Activated T-cell treated with anti-CD3 and anti-CD28 coated beads, Interleukin-2, amount 50 U/mL, for 48 hours (primary cell): ENCODE measurements around the gene PNPO.
A peak's percentile ranks its signal among the peaks of the same experiment; 100 is the strongest.

Experiments used
- DNase-seq, 2 experiments: peaks; one replicate each; pipeline ENCODE4 v3.0.0-alpha.2; 2020

The PNPO gene

GRCh38 chr17:47952171-47953021 is 11.0 kb downstream of the PNPO start:
- no peak for DNase-seq

- DNase-seq = no peak
Observed at GRCh38 chr17:47953909-47954308, 12.5 kb downstream of the PNPO start.

- no peak for DNase-seq
Observed at GRCh38 chr17:47955497-47956461, 14.4 kb downstream of the PNPO start.

DNA sequence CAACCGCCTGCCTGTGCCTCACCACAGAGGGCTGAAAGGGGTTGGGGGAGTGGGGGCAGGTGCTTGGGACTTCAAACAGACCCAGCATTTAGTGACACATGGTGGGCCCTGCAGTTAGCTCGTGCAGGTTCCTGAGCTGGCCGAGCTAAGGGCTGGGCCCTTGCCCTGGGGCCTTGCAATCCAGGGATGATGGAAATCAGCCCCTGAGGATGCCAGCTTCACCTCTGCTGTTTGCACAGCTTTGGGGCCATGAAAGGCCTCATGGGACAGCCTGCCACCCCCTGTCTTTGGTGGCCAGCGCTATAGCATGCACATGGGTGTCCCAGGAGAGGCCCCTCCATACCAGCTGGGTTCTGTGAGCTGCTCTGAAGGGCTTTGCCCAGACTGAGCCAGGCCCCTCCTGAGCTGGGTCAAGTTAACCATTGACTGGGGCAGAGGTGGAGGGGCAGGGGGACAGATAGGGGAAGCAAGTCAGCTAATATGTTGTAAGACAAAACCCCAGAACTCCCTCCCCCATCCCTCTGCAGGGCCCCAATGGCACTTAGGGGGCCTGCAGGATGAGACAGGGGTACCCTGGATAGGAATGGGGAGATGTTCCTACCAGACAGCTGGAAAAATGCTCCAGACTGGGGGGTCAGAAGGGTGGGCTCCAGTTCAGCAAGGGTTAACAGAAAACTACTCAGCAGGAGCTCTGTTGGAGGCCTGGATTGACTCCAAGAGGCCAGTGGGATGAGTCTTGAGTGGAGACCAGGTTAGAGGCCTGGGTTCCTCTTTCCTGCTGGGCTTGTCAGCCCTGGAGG is 15.6 kb downstream of the PNPO start:
- no peak for DNase-seq

DNA sequence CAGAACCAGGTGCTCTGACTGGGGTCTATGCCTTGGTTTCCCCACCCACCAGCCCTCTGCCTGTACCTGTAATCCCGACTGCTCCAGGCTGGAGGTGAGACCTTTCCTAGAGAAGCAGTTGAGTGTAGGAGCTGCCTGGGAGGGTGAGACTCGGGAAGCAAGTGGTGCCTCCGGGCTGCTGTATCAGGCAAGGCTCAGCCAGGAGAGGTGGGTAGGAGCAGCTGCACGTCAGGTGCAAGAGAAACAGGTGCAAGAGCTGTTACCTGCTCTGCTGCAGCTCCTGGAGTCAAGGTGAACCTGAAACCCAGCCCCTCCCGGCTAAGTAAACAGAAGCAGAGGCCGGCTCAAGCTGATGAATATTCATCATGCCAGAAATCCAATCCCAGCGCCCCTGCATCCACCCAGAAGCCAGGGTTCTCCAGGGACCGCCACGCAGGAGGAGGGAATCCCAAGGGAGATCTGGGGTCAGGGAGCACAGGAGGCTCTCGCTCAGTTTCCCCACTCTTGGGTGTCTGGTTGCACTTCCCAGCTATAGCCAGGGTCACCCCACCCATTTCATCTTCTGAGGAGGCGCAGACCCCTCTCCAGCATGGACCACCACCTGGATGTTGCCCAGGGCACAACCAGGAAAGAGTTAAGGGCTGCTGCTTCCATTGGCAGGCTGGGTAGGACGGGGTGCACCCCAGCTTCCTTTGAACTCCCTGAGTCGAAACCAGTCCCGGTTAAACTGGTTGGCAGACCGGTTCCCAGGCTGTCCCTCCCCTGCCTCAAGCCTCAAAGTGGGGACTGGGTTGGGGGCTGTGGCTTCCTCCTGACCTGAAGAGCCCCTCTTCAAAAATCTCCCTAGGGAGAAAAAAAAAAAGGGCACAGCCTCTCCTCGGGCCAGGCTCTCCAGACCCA is 16.5 kb downstream of the PNPO start, which contains the start of gene PRR15L:
Gene PRR15L (minus strand): TSS at position 293 of the 900 bp plus-strand sequence. CDS start 4,649 bp downstream, outside the sequence.
- DNase-seq = no peak

DNA sequence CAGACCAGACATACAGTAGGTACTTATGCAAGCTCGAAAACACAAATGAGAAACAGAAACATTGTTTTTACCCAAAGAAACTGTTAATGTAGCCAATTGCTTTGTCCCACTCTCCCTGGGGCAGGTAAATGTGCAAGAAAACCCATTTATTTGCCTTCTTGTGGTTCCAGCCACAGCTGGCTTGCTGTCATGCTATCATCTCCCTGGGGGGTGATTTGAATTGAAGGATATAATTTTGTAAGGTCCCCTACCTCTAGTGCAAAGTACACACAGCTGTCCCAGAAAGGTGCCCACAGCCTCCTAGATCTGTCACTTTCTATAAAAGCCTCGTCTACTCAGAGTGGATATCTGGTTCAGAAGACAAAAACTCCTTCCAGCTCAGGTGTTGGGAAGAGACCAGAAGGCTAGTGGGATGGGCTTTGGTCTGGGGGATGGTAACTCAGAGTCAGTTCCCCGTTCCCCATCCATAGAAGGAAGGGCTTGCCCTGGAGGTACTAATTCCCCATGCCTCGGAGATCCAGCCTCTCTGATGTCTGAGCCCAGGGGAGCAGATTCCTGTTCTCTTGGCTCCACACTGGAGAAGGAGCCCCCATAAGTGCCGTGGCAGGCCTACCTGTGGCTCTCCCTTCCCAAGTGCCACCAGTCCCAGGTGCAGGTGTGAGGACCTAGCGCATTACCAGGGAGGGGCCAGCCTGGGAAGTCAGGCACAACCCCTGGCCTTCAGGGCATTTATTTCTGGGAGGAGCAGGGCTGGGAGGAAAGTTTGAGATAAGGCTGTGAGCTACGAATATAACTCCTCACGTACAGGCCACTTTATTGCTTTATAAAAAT is 18.7 kb downstream of the PNPO start:
- no peak for DNase-seq

GRCh38 chr17:47961406-47961805 is 20.0 kb downstream of the PNPO start:
- no peak for DNase-seq

- no peak for DNase-seq
Observed at GRCh38 chr17:47962901-47963300, 21.5 kb downstream of the PNPO start.

GRCh38 chr17:47964856-47965255 is 23.5 kb downstream of the PNPO start:
- no peak for DNase-seq

GRCh38 chr17:47966079-47966519 is 24.7 kb downstream of the PNPO start:
- no peak for DNase-seq

DNA sequence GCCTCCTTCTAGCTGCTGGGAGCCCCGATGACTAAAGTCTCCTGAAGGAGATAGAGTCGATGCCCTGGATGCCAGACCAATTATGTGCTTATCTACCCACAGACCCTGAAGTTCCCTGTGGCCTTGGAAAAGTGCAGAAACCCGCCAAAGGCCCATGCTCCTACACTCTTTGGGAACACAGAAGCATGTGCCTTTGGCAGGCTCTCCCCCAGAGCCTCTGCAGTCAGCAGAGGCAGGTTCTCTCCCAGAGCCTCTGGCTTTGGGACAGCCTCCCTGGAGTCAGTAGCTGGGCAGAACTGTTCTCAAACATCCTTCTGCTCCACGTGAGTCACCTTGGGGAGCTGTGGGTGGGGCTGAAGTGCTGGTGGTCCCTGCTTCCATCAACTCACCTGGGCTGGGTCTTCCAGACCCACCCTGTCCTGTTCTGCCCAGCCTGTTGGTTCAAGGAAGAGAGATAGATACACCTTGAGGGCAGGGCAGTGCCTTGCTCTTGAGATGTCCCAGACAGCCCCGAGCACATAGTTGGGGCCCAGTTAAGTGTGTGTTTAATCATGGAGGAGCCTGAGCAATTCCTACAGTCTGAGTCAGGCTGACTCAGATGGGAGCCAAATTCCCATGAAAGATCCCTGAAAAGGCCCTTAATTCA is 26.4 kb downstream of the PNPO start:
- DNase-seq = no peak

DNA sequence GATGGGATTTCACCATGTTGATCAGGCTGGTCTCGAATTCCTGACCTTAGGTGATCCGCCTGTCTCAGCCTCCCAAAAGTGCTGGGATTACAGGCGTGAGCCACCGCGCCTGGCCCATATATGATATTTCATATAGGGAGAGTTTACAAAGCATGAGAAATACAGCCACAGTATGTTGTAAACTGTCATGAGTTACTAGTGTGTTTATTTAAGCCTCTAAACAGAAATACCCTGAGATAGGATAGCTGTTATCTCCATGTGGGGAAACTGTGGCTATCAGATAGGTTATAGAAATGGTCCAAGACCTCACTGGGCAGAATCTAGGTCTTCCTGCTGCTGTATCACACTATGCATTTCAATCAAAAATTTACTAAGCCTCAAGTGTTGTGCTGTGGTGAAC is 27.5 kb downstream of the PNPO start:
- DNase-seq = no peak

DNA sequence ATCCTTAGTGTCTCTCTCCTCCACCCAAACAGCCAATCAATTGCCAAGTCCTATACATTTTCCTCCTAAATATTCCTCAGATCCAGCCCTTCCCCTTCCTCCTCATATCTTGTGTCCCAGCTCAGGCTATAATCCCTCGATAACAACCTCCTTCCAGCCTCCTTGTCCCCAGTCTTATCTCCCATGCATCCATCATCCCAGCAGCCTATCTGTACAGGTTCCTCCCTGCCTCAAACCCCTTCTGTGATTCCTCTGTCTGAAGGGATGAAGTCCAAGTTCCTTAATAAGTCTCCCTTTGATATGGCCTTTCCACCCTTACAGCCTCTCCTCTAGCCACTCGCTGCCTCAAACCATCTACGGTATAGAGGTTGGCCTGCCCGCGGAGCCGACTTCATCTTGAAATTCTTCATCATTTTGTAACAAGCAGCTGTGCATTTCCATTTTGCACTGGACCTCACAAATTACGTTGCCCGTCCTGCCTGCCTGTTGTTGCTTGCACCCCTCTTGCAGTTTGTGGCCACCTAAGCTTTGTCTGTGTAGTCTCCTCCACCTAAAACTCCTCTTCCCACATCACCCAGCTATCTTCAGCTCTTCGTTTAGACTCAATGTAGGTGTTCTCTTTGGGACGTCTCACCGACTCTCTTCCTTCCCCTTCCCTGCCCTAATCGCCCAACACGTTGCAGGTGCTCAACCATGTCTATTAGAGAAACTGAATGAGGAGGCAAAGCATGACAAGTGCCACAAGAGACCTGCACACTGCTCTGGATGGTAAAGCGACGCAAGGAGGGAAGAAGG is 28.8 kb downstream of the PNPO start:
- DNase-seq = no peak

DNA sequence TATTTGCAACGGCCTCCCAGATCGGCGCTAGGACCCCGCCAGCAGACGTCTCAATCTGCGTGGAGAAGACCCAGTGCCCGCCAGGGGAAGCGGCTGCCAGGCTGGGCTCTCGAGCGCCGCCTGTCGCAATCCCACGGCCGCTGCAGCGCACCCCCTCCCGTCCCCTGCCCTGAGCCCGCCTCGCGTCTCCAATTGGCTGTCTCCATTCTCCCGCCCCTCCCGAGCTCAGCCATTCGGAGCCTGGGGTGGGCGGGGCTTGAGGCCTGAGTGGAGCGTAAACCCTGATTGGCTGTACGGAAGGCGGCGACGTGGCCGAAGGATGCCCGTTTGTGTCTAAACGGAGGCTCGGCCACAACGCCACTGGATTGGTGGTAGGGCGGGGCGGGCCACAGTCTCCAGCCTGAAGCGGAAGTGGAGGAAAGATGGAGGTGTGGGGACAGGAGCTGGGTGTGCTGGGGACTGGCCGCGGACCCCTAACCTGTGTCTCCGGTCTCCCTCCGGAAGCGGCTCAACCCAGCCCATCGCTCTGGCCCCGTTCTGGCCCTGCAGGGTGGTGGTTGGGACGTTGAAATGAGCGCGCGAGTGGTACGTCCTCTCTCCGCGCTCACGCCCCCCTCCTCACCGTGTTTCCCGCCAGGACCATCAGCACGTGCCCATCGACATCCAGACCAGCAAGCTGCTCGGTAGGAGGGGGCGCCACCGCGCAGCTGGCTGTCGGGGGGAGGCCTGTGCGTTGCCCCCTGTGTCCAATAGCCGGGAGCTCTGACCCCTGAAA is 29.5 kb downstream of the PNPO start, which contains the start of gene CDK5RAP3:
Gene CDK5RAP3 (plus strand): TSS at position 389 of the 775 bp plus-strand sequence. CDS start 34 bp downstream, at position 423.
- DNase-seq = peak; percentile 100

DNA sequence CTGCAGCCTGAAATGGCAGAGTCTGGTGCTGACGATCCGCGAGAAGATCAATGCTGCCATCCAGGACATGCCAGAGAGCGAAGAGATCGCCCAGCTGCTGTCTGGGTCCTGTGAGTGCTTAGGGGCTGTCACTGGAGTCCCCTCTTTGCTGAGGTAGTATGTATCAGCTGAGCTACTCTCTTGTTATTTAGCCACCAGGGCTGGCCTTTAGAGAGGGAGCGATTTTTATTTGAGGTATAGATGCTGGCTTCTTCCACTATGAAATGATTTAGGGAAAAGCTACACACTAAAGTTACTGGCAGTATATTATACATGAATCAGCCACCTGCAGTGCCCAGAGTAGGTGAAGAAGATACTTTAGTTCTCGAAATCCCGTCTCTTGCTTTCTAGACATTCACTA is 32.2 kb downstream of the PNPO start:
- no peak for DNase-seq

GRCh38 chr17:47975189-47975822 is 33.9 kb downstream of the PNPO start:
- no peak for DNase-seq

- no peak for DNase-seq
Observed at GRCh38 chr17:47975823-47976205, 34.4 kb downstream of the PNPO start.

DNA sequence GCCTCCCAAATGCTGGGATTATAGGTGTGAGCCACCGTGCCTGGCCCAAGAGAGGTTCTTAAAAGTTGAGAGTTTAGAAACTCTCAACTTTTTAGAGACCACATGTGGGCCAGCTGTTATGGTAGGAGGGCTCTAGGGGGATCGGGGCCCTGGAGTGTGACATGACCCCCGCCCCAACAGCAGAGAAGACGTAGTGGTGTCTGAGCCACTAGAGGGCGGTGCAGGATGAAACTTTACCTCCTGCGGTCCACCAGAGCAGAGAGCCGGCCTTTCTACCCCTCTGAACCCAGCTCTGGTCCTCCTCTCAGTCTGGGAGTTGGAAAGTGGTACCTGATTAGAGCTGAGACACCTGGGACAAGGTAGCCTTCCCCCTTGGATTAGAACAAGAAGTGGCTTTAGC is 37.0 kb downstream of the PNPO start:
- DNase-seq = peak; percentile 57 to 67
